ENCODE results near the gene ROR1. TPM values are rescaled to one million over a fixed set of nuclear protein-coding genes. Genes with fewer than 3 reads are reported as not detected.

ROR1 gene
- total RNA-seq, 1 donor from 2014 or later = 11.0 TPM

DNA sequence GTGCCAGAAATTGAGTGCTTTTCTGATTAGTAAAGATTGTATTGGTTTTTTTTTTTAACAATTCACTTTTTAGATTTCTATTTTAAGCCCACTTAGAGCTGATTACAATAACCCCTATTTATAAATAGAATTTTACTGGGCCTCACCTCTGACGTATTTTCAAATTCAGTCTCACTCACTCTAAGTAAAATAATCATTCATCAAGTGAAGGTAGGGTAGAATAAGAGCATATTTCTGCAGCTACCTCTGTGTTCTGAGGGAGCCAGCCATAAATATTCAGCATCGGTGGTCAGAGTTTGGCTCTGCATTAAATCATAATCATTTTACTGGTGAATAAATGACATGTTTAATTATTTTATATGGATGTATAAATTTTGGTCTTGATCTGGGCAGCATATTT lies 333.8 kb downstream of the ROR1 start:
- TF ChIP-seq, protein P1, sequence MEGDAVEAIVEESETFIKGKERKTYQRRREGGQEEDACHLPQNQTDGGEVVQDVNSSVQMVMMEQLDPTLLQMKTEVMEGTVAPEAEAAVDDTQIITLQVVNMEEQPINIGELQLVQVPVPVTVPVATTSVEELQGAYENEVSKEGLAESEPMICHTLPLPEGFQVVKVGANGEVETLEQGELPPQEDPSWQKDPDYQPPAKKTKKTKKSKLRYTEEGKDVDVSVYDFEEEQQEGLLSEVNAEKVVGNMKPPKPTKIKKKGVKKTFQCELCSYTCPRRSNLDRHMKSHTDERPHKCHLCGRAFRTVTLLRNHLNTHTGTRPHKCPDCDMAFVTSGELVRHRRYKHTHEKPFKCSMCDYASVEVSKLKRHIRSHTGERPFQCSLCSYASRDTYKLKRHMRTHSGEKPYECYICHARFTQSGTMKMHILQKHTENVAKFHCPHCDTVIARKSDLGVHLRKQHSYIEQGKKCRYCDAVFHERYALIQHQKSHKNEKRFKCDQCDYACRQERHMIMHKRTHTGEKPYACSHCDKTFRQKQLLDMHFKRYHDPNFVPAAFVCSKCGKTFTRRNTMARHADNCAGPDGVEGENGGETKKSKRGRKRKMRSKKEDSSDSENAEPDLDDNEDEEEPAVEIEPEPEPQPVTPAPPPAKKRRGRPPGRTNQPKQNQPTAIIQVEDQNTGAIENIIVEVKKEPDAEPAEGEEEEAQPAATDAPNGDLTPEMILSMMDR (conservative IDR thresholded peaks at IDR 0.05) = no peak
- H3K36me3 Mint-ChIP-seq (ENCODE audit: low read depth) = peaks cover 3% of the 10 kb centered on the region
- H3K4me1 Mint-ChIP-seq = peaks cover 57% of the 10 kb centered on the region
- DNase-seq (ENCODE audit: low read depth, low spot score) = no peak
- no peak overlapping the region for H3K27ac Mint-ChIP-seq (ENCODE audit: unreplicated experiment)
- peaks cover 5% of the 10 kb centered on the region for H3K9me3 Mint-ChIP-seq
- no peaks in the 10 kb centered on the region for H3K27me3 Mint-ChIP-seq (ENCODE audit: low read depth)
- no peak overlapping the region for H3K4me3 Mint-ChIP-seq

DNA sequence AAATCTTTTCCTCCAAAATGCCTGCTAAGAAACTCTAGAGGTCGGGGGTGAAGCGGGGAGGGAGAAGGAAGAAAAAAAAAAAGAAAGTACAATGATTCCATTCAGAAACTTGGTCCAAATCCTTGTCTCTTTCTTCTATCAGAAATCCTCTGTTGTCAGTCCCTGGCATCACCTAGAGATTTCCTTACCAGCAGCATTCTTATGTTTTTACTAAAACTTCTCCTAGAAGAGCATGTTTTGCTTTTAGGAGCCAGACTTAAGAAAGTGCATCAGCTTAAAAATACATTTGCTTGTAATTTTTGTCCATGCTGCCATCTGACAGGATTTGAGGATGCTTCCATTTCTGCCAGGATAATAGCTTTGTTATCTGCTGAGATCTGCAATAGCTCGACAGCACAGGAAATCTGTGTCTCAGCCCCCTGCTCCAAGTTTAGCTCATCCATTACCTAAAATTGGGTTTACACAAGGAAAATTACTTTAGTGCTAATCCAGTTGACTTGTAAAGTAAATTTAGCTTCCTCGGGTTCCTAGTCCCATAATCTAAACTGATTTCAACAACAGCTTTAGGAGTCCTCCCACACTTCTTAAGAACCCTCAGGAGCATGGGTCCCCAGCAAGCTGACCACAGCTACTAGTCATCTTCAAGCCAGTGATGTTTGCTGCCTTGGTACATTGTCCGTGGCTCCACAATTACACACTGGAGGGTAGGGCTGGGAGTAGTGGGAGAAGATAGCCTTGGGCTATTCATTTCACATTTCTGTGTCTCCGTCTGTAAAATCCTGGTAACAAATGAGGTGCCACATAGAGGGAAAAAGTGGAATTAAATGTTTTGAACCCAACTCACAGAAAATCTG lies 337.3 kb downstream of the ROR1 start:
- Mint-ChIP-seq H3K4me1 (peaks cover 46% of the 10 kb centered on the region), H3K27ac (ENCODE audit: unreplicated experiment) (no peak overlapping the region), H3K4me3 (no peak overlapping the region), H3K36me3 (ENCODE audit: low read depth) (no peaks in the 10 kb centered on the region), H3K27me3 (ENCODE audit: low read depth) (no peaks in the 10 kb centered on the region), H3K9me3 (no peaks in the 10 kb centered on the region)
- no peak for DNase-seq (ENCODE audit: low read depth, low spot score)
- TF ChIP-seq, protein P1 (conservative IDR thresholded peaks at IDR 0.05) = no peak

DNA sequence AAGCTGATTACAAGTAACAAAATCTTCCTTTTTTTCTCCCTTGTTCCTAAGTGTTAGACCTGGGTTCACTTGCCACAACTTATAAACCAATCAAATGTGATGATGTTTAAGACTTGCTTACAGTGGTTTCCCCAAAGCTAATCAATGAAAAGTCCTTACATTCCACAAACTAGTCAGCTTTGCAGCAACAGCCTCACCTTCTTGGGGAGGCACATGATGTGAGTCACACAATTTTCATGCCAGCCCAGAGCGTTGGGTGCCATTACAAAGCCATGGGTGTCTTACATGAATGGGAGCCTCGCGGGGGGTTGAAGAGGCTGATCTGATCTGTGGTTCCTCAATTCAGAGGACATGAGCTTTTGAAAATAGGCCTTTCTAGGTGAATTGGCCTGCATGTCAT lies 338.0 kb downstream of the ROR1 start:
- Mint-ChIP-seq H3K36me3 (ENCODE audit: low read depth) (no peaks in the 10 kb centered on the region), H3K4me3 (no peak overlapping the region), H3K27ac (ENCODE audit: unreplicated experiment) (no peak overlapping the region), H3K27me3 (ENCODE audit: low read depth) (no peaks in the 10 kb centered on the region), H3K9me3 (no peaks in the 10 kb centered on the region), H3K4me1 (peaks cover 40% of the 10 kb centered on the region)
- TF ChIP-seq, protein P1 (conservative IDR thresholded peaks at IDR 0.05) = no peak
- no peak for DNase-seq (ENCODE audit: low read depth, low spot score)

DNA sequence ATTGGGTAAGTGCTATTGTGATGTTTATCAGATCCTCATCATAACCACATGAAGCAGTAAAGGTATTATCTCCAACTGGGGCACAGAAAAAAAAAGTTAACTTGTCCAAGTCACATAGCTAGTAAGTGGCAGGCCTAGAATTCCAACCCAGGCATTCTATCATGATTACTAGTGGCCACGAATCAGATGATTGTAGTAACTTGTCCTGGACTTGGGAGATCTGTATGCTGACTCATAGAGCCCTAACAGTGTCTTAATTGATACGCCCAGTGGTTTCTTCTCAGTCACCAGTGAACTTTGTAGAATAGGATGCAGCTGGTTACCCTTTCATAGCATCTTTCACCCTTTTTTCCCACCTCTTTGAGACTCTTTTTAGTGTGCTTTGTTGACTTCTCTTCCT lies 338.5 kb downstream of the ROR1 start:
- Mint-ChIP-seq H3K4me3 (no peak overlapping the region), H3K9me3 (no peaks in the 10 kb centered on the region), H3K36me3 (ENCODE audit: low read depth) (no peaks in the 10 kb centered on the region), H3K4me1 (peaks cover 38% of the 10 kb centered on the region), H3K27me3 (ENCODE audit: low read depth) (no peaks in the 10 kb centered on the region), H3K27ac (ENCODE audit: unreplicated experiment) (no peak overlapping the region)
- no peak for DNase-seq (ENCODE audit: low read depth, low spot score)
- TF ChIP-seq, protein P1 (conservative IDR thresholded peaks at IDR 0.05) = no peak

DNA sequence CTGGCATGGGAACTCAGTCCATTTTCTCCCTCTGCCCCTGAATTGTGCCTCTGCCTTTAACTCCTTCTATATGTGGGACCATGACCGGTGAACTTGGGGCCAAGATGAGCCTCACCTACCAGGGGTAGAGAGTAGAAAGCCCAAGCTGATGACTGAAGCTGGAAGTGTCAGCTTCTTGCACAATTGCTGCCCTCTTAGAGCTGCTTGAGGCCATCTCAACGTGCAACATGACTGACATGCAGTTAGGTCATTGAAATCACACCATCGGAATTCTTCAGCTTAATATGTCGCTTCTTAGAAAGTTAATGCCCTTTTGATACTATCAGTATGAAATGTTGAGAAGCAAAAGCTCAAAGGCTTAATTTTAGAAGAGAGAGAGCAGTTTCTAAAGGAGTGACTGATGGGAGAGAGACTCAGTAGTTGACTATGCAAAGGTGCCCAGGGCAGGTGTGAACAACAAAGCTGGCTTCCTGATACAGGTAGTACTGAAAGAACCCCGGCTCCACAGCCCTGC lies 340.3 kb downstream of the ROR1 start:
- TF ChIP-seq, protein P1 (conservative IDR thresholded peaks at IDR 0.05) = no peak
- no peak overlapping the region for H3K4me3 Mint-ChIP-seq
- H3K4me1 Mint-ChIP-seq = peaks cover 31% of the 10 kb centered on the region
- DNase-seq (ENCODE audit: low read depth, low spot score) = no peak
- H3K36me3 Mint-ChIP-seq (ENCODE audit: low read depth) = no peaks in the 10 kb centered on the region
- no peak overlapping the region for H3K27ac Mint-ChIP-seq (ENCODE audit: unreplicated experiment)
- no peaks in the 10 kb centered on the region for H3K9me3 Mint-ChIP-seq
- no peaks in the 10 kb centered on the region for H3K27me3 Mint-ChIP-seq (ENCODE audit: low read depth)

Measured in neural crest cell (in vitro differentiated cells).